Progenitor cell of endocrine pancreas (in vitro differentiated cells): ENCODE data around the gene MYL6. TPM values are rescaled to one million over a fixed set of nuclear protein-coding genes. Genes with fewer than 3 reads are reported as not detected.

Experiments used
- DNase-seq: peaks from one replicate; pipeline ENCODE4 v3.0.0; 2021; ENCODE audit warnings: low spot score; ENCODE audit not compliant: unreplicated experiment
- H3K27ac Mint-ChIP-seq: 2 replicates; pipeline ENCODE4 v1.8.0; 2021; ENCODE audit warnings: mild to moderate bottlenecking, moderate library complexity, mixed read lengths
- H3K27me3 Mint-ChIP-seq: 2 replicates; pipeline ENCODE4 v1.8.0; 2021; ENCODE audit warnings: mixed read lengths
- H3K36me3 Mint-ChIP-seq: 2 replicates; pipeline ENCODE4 v1.8.0; 2022; ENCODE audit warnings: mixed read lengths; ENCODE audit not compliant: insufficient read depth
- H3K4me1 Mint-ChIP-seq: 2 replicates; pipeline ENCODE4 v1.8.0; 2021; ENCODE audit warnings: low read depth, mixed read lengths
- H3K4me3 Mint-ChIP-seq: 2 replicates; pipeline ENCODE4 v1.8.0; 2021; ENCODE audit warnings: low read depth, mild to moderate bottlenecking, moderate library complexity, mixed read lengths
- H3K9me3 Mint-ChIP-seq: 2 replicates; pipeline ENCODE4 v1.8.0; 2021; ENCODE audit warnings: low read depth, mixed read lengths
- CTCF ChIP-seq: fragments of 200-600 bp; sonication (generic); IDR thresholded peaks from one replicate; pipeline ENCODE4 v1.5.0; 2021; ENCODE audit warnings: antibody characterized with exemption, mild to moderate bottlenecking; ENCODE audit not compliant: unreplicated experiment
- total RNA-seq: library from RNA; stranded (reverse); gene quantifications from 2 replicates; pipeline ENCODE4 v1.2.1, GENCODE V29; 2021

The MYL6 gene
- total RNA-seq, 1 donor from 2014 or later: 1,155 TPM

- no peak for TF ChIP-seq CTCF
- peaks cover 17% of the 10 kb centered on the region for H3K4me1 Mint-ChIP-seq
- H3K4me3 Mint-ChIP-seq: peak within 1 kb of the TSS; percentile 94
- DNase-seq: peak; percentile 74
- peaks cover 10% of the 10 kb centered on the region for H3K36me3 Mint-ChIP-seq
- H3K9me3 Mint-ChIP-seq: no peaks in the 10 kb centered on the region
- H3K27ac Mint-ChIP-seq: peak within 1 kb of the TSS; percentile 97
- no peaks in the 10 kb centered on the region for H3K27me3 Mint-ChIP-seq
These were observed 5.9 kb upstream of the MYL6 start, which contains the start of gene MYL6B for GRCh38 chr12:56152132-56152755. MYL6B (plus strand) TSS chr12:56152587; CDS start chr12:56153919, 1,332 bp downstream.

- no peak for DNase-seq
- no peak for TF ChIP-seq CTCF
- no peaks in the 10 kb centered on the region for H3K9me3 Mint-ChIP-seq
- peaks cover 22% of the 10 kb centered on the region for H3K4me1 Mint-ChIP-seq
- H3K36me3 Mint-ChIP-seq: peaks cover 10% of the 10 kb centered on the region
- peak overlapping the region; percentile 97 for H3K27ac Mint-ChIP-seq
- no peaks in the 10 kb centered on the region for H3K27me3 Mint-ChIP-seq
- H3K4me3 Mint-ChIP-seq: peak overlapping the region; percentile 94
These were observed 5.1 kb upstream of the MYL6 start for GRCh38 chr12:56152756-56153677.

- Mint-ChIP-seq H3K9me3 (no peaks in the 10 kb centered on the region), H3K4me3 (peak overlapping the region; percentile 94), H3K27ac (no peak overlapping the region), H3K4me1 (peaks cover 22% of the 10 kb centered on the region), H3K36me3 (peaks cover 12% of the 10 kb centered on the region), H3K27me3 (no peaks in the 10 kb centered on the region)
- TF ChIP-seq CTCF: no peak
- no peak for DNase-seq
These were observed 4.5 kb upstream of the MYL6 start for GRCh38 chr12:56153678-56154065.

- Mint-ChIP-seq H3K9me3 (no peaks in the 10 kb centered on the region), H3K27me3 (no peaks in the 10 kb centered on the region), H3K36me3 (peaks cover 16% of the 10 kb centered on the region), H3K27ac (no peak overlapping the region), H3K4me1 (peaks cover 26% of the 10 kb centered on the region), H3K4me3 (no peak overlapping the region)
- no peak for DNase-seq
- no peak for TF ChIP-seq CTCF
These were observed 3.9 kb upstream of the MYL6 start for GRCh38 chr12:56154246-56154771.

- no peaks in the 10 kb centered on the region for H3K27me3 Mint-ChIP-seq
- no peak for DNase-seq
- H3K4me3 Mint-ChIP-seq: no peak overlapping the region
- no peaks in the 10 kb centered on the region for H3K9me3 Mint-ChIP-seq
- no peak overlapping the region for H3K27ac Mint-ChIP-seq
- H3K4me1 Mint-ChIP-seq: peaks cover 31% of the 10 kb centered on the region
- TF ChIP-seq CTCF: no peak
- H3K36me3 Mint-ChIP-seq: peaks cover 19% of the 10 kb centered on the region
These were observed 3.3 kb upstream of the MYL6 start for GRCh38 chr12:56154818-56155217.
